T-helper 2 cell treated with Interferon-gamma antibody and Interleukin-4, amounts not matched to agents 5 μg/mL and 100 μg/mL, for 36 hours (primary cell): ENCODE data around the gene HIBCH.
A peak's percentile ranks its signal among the peaks of the same experiment; 100 is the strongest.
"Not testable (repeated sequence)": the region's sequence is repeated elsewhere in the genome, so short reads cannot be mapped to it uniquely, and the experiment has no call there.

Experiments used
- DNase-seq: peaks from one replicate; pipeline ENCODE4 v3.0.0; 2021; ENCODE audit warnings: low spot score
- H3K27ac Mint-ChIP-seq: one replicate; pipeline ENCODE4 v1.8.0; 2021; ENCODE audit warnings: mild to moderate bottlenecking, mixed read lengths
- H3K27me3 Mint-ChIP-seq: one replicate; pipeline ENCODE4 v1.8.0; 2021; ENCODE audit warnings: low read depth, mixed read lengths
- H3K36me3 Mint-ChIP-seq: one replicate; pipeline ENCODE4 v1.8.0; 2021; ENCODE audit warnings: low read depth, mixed read lengths
- H3K4me1 Mint-ChIP-seq: one replicate; pipeline ENCODE4 v1.8.0; 2021; ENCODE audit warnings: low read depth, mixed read lengths
- H3K4me3 Mint-ChIP-seq: one replicate; pipeline ENCODE4 v1.8.0; 2022; ENCODE audit warnings: mild to moderate bottlenecking, moderate library complexity, mixed read lengths
- H3K9me3 Mint-ChIP-seq: one replicate; pipeline ENCODE4 v1.8.0; 2021; ENCODE audit warnings: mixed read lengths

Gene HIBCH

DNA sequence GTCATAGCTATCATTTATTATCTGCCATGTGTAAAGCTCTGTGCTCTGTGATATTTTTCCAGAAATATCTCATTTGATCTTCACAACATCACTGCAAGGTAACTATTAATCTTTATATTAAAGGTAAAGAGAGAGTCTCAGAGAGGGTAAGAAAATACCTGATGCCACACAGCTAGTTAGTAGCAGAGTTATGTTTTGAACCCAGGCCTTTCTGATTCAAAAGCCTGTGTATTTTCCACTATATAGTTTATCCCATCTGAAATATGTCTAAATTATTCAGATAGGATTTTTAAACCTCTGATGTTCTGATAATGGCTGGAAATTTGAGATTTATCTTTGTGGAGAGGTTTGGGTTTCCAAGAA lies 33.9 kb upstream of the HIBCH start:
- Mint-ChIP-seq H3K4me3 (no peak overlapping the region), H3K36me3 (peaks cover 2% of the 10 kb centered on the region), H3K9me3 (no peaks in the 10 kb centered on the region), H3K27me3 (no peaks in the 10 kb centered on the region), H3K27ac (no peak overlapping the region), H3K4me1 (peaks cover 15% of the 10 kb centered on the region)
- DNase-seq: no peak

DNA sequence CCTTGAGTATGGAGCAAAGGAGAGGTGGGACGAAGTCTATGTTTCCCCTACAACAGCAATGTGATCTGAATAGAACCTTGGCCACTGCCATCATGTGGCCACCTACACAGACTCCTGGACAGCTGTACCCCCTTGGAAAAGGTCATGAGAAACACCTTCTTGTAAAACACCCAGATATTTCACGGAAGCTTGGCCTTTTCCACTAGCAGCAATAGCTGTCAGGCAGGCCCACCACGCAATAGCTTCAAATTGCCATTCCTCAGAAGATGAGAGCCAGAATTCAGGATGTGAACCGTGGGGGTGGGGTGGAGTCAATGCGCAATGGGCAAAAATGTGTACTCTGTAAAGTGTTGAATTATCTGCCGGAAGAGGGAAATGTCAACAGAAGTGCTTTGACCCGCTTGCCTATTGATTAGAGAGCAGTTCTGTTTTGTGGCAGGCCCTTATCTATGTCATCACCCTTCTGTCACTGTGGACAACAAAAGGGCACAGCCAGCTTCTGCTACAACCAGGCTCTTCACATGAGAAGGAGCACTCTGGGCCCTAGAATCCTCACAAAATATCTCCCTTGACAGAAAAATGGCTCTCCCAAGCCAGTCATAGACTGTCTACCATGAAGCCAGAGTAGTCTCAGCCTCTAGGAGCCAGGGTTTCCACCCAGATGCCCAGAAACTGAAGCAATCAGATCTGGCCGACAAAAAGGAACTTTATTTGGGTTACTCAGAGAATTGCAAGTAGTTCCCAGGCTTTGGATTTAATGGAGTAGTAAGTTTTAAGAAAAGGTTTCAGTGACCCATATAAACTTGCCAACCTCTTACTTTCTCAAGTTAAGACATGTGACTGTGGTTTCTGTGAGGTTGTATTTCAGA lies 33.3 kb upstream of the HIBCH start:
- no peak overlapping the region for H3K4me3 Mint-ChIP-seq
- H3K4me1 Mint-ChIP-seq: peaks cover 15% of the 10 kb centered on the region
- peaks cover 2% of the 10 kb centered on the region for H3K36me3 Mint-ChIP-seq
- H3K9me3 Mint-ChIP-seq: no peaks in the 10 kb centered on the region
- H3K27ac Mint-ChIP-seq: no peak overlapping the region
- DNase-seq: no peak
- no peaks in the 10 kb centered on the region for H3K27me3 Mint-ChIP-seq

DNA sequence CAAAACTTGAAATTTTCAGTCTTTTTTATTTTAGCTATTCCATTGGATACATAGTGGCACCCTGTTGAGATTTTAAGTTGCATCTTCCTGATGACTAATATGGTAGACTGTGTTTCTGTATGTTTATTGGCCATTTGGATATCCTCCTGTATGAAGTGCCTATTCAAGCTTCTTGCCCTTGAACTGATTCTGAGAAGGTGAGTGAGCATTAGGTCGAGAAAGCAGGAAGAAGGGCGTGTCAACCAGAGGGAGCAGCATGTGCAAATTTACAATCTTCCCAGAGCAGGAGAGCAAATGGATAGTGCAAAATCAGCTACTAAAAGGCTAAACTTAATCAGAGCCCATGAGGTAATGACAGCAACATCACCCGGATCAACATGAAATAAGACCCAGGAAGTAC lies 32.3 kb upstream of the HIBCH start:
- Mint-ChIP-seq H3K4me3 (no peak overlapping the region), H3K36me3 (peaks cover 2% of the 10 kb centered on the region), H3K27ac (no peak overlapping the region), H3K9me3 (no peaks in the 10 kb centered on the region), H3K4me1 (peaks cover 15% of the 10 kb centered on the region), H3K27me3 (no peaks in the 10 kb centered on the region)
- no peak for DNase-seq

DNA sequence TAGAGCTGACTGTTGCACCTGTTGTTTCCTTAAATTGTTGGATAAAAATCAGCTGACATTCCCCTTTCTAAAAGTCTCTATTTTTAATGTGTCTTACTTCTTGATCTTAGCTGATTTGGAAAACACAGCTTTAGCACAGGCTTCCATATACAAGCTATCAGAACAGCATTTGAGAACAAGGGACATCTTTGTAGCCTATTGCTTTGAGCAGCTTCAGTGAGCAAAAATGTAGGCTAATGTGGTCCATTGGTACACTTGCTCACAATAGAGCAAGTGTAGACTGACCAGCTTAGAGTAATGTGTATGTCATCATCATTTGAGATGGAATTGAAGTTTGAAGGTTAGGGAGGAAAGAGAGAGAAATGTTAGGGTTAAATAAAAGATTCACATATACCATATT lies 30.7 kb upstream of the HIBCH start:
- no peaks in the 10 kb centered on the region for H3K27me3 Mint-ChIP-seq
- no peak for DNase-seq
- H3K27ac Mint-ChIP-seq: no peak overlapping the region
- H3K4me3 Mint-ChIP-seq: no peak overlapping the region
- H3K9me3 Mint-ChIP-seq: no peaks in the 10 kb centered on the region
- H3K36me3 Mint-ChIP-seq: peaks cover 2% of the 10 kb centered on the region
- H3K4me1 Mint-ChIP-seq: peaks cover 17% of the 10 kb centered on the region

DNA sequence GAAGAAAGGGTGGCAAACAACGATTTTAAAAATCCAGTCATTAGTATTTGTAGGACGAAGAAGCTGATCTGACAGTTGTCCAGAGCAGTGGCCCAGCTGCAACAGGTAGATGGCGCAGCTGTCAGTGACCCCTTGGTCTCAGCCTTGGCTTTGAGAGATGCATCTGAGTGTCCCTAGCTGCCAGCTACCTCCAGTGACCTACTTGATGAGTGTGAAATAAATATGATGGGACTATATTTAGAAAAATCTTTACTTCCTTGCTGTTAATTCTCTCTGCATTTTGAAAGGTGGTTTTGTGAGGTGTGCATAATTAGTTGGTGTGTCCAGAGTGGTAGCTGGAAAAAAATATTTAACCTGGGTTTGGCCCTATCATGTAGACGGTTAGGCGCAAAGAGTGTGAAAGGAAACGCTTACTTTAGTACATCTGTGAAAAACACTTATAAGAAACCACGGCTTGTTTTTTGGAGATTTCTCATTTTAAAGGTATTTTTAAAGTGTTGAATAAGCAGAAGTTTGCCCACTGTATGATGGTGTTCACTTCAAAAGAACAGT lies 24.7 kb upstream of the HIBCH start:
- Mint-ChIP-seq H3K27me3 (peaks cover 13% of the 10 kb centered on the region), H3K27ac (peak overlapping the region; percentile 47), H3K4me1 (peaks cover 21% of the 10 kb centered on the region), H3K36me3 (no peaks in the 10 kb centered on the region), H3K4me3 (peak overlapping the region; percentile 86), H3K9me3 (no peaks in the 10 kb centered on the region)
- no peak for DNase-seq

DNA sequence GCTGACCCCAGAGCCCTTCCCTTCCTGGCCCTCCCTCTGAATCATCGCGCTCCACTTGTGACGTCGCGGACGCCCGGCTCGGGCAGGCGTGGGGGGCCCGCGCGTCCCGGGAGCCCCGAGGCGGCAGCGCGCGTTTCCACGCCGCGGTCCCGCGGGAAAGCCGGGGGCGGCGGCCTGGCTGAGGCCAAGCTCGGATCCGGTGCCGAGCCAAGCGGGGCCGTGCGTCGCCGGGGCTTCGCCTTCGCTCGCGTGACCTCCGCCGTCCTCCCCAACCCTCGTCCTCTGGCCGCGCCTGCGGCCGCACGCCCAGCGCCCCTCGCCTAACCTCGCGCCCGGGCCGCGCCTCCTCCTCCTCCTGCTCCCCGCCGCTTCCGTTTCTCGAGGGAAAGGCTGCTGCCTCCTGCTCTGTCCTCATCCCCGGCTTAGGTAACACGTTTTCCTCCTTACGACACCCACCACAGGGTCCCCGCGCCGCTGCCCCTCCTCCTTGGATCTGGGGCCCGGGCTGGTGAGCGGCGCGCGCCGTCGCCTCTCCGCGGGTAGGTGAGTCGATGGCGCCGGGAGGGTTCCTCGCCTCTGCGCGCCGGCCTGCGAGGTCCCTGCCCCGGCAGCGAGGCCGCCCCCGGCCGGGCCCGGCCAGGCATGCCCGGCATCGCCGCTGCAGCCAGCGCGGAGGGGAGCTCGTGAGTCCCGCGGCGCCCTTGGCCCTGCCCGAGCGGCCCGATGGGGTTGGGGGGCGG lies 24.1 kb upstream of the HIBCH start, which contains the start of gene INPP1:
Gene INPP1, plus strand, starts transcription at position 54 of the 740 bp plus-strand sequence. CDS start 16,514 bp downstream, outside the sequence.
- Mint-ChIP-seq H3K27ac (peak within 1 kb of the TSS; percentile 83), H3K9me3 (no peaks in the 10 kb centered on the region), H3K36me3 (no peaks in the 10 kb centered on the region), H3K4me1 (peaks cover 21% of the 10 kb centered on the region), H3K4me3 (peak within 1 kb of the TSS; percentile 86), H3K27me3 (peaks cover 16% of the 10 kb centered on the region)
- peak; percentile 54 for DNase-seq

DNA sequence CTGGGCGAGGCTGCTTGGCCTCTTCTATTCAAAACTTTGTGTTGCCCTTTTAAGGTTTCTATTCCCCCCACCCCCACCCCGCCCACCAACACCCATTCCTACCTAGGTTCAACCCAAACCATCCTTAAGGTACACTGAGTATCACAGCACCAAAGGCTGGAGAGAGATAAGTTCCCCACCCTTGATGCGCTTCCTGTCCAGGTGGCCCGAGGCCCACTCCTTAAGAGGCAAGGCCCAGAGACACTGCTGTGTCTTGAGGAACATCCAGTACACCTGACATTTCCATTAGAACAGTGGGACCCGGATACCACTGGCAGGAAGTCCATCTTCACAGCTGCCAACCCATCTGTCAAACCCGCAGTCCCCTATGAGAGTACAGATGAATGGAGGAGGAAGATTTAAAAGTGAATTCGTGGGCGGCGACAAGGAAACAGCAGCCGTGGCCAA lies 23.5 kb upstream of the HIBCH start:
- Mint-ChIP-seq H3K9me3 (no peaks in the 10 kb centered on the region), H3K27me3 (peaks cover 16% of the 10 kb centered on the region), H3K4me1 (peaks cover 21% of the 10 kb centered on the region), H3K4me3 (peak overlapping the region; percentile 84), H3K27ac (peak overlapping the region; percentile 83), H3K36me3 (no peaks in the 10 kb centered on the region)
- DNase-seq: no peak

DNA sequence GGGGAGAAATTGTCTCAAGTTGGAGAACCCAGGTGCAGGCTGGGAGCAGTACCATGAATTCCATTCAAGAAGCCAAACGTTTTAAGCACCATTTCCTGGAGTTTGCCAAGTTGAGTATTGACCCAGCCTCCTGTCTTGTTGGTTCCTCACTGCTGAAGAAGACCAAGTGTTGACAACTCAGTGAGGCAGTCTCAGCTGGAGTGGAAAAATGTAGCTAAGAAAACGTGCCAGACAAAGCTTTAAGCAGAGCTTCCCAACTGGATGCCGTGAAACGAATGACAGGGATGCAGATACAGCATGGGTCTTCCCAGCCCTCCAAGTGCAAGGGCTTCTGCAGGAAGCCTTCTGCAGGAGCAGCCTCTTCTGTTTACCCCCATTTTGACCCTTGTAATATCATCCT lies 23.0 kb upstream of the HIBCH start:
- Mint-ChIP-seq H3K4me3 (peak overlapping the region; percentile 84), H3K27ac (no peak overlapping the region), H3K9me3 (no peaks in the 10 kb centered on the region), H3K36me3 (no peaks in the 10 kb centered on the region), H3K4me1 (peaks cover 21% of the 10 kb centered on the region), H3K27me3 (peaks cover 16% of the 10 kb centered on the region)
- no peak for DNase-seq

DNA sequence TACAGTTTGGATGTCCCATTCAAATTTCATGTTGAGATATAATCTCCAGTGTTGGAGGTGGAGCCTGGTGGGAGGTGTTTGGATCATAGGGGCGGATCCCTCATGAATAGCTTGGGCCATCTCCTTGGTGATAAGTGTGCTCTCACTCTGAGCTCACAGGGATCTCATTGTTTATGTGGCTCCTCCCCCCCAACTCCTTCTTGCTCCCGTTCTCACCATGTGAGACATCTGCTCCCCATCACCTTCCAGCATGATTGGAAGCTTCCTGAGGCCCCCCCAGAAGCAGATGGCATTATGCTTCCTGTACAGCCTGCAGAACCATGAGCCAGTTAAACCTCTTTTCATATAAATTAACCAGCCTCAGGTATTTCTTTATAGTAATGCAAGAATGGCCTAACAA lies 20.7 kb upstream of the HIBCH start:
- Mint-ChIP-seq H3K36me3 (no peaks in the 10 kb centered on the region), H3K9me3 (no peaks in the 10 kb centered on the region), H3K27me3 (peaks cover 18% of the 10 kb centered on the region), H3K27ac (no peak overlapping the region), H3K4me3 (no peak overlapping the region), H3K4me1 (peaks cover 18% of the 10 kb centered on the region)
- no peak for DNase-seq

DNA sequence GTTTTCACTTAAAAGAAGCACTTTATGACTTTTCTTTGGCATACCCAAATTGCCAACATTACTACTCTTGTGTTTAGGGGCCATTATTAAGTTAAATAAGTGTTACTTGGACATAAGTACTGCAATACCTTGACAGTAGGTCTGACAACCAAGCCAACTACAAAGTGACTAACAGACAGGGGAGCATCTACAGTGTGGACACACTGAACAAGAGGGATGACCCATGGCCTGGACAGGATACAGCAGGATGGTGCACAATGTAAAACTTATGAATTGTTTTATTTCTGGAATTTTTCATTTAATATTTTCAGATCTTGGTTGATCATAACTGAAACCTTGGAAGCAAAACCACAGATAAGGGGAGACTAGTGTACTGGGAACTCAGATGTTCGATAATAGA lies 19.8 kb upstream of the HIBCH start:
- H3K4me1 Mint-ChIP-seq: peaks cover 13% of the 10 kb centered on the region
- H3K9me3 Mint-ChIP-seq: no peaks in the 10 kb centered on the region
- H3K27me3 Mint-ChIP-seq: peaks cover 18% of the 10 kb centered on the region
- DNase-seq: no peak
- H3K4me3 Mint-ChIP-seq: no peak overlapping the region
- no peaks in the 10 kb centered on the region for H3K36me3 Mint-ChIP-seq
- H3K27ac Mint-ChIP-seq: no peak overlapping the region

DNA sequence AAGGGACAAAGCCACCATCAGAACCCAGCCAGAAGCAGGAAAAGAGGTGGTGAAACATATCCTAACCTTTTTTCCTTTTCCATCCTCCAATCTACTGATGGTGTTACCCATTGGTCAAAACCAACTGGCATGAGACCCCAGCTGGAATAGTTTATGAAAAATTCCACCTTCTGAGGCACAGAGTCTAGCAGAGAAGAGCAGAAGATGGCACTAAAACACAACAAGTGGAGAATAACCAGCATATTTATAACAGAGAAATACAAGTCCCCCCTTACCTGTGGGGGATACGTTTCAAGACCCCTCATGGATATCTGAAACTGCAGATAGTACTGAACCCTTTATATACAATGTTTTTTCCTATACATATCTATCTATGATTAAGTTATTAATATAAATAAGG lies 18.8 kb upstream of the HIBCH start:
- peaks cover 24% of the 10 kb centered on the region for H3K27me3 Mint-ChIP-seq
- DNase-seq: no peak
- H3K36me3 Mint-ChIP-seq: no peaks in the 10 kb centered on the region
- H3K27ac Mint-ChIP-seq: no peak overlapping the region
- peaks cover 11% of the 10 kb centered on the region for H3K4me1 Mint-ChIP-seq
- H3K9me3 Mint-ChIP-seq: no peaks in the 10 kb centered on the region
- no peak overlapping the region for H3K4me3 Mint-ChIP-seq

DNA sequence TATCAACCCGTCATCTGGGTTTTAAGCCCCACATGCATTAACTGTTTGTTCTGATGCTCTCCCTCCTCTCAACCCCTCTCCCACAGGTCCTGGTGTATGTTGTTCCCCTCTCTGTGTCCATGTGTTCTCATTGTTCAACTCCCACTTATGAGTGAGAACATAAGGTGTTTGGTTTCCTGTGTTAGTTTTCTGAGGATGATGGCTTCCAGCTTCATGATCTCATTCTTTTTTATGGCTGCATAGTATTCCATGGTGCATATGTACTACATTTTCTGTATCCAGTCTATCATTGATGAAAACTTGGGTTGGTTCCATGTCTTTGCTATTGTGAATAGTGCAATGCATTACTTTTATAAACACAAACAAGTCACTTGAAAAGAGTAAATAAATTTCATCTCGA lies 16.8 kb upstream of the HIBCH start:
- DNase-seq: no peak
- no peaks in the 10 kb centered on the region for H3K9me3 Mint-ChIP-seq
- H3K36me3 Mint-ChIP-seq: no peaks in the 10 kb centered on the region
- H3K4me1 Mint-ChIP-seq: peaks cover 1% of the 10 kb centered on the region
- H3K4me3 Mint-ChIP-seq: no peak overlapping the region
- peaks cover 23% of the 10 kb centered on the region for H3K27me3 Mint-ChIP-seq
- H3K27ac Mint-ChIP-seq: no peak overlapping the region

DNA sequence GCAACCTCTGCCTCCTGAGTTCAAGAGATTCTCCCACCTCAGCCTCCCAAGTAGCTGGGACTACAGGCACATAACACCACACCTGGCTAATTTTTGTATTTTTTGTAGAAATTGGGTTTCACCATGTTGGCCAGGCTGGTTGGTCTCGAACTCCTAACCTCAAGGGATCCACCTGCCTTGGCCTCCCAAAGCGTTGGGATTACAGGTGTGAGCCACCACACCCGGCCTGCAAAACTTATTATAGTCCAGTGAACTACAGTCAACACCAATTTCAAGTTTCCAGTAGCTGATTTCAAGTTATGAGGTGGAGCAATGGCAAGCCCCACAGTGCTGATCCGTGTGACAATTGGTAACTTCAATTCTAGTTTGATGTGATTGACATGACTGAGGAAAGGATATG lies 16.0 kb upstream of the HIBCH start:
- not testable (repeated sequence) for H3K9me3 Mint-ChIP-seq, H3K36me3 Mint-ChIP-seq, DNase-seq, H3K4me3 Mint-ChIP-seq, H3K27ac Mint-ChIP-seq, H3K4me1 Mint-ChIP-seq
- peaks cover 27% of the 10 kb centered on the region for H3K27me3 Mint-ChIP-seq

DNA sequence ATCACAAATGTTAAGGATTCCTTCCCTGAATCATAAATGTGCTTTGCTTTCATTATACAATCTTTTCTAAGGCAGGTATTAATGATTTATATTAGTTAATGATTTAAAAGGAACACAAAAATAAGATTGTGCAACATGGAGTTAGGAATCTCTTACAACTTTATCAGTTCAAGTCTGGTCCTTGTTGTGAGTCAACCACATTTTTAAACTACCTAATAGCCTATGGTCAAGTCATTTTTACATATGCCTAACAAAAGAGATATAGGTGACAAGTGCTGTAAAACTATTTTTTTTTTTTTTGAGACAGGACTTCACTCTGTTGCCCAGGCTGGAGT lies 15.6 kb upstream of the HIBCH start:
- no peak for DNase-seq
- Mint-ChIP-seq H3K27me3 (peaks cover 31% of the 10 kb centered on the region), H3K27ac (no peak overlapping the region), H3K36me3 (no peaks in the 10 kb centered on the region), H3K4me1 (no peaks in the 10 kb centered on the region), H3K4me3 (no peak overlapping the region), H3K9me3 (no peaks in the 10 kb centered on the region)
